ENCODE results near the gene ENG.

DNA sequence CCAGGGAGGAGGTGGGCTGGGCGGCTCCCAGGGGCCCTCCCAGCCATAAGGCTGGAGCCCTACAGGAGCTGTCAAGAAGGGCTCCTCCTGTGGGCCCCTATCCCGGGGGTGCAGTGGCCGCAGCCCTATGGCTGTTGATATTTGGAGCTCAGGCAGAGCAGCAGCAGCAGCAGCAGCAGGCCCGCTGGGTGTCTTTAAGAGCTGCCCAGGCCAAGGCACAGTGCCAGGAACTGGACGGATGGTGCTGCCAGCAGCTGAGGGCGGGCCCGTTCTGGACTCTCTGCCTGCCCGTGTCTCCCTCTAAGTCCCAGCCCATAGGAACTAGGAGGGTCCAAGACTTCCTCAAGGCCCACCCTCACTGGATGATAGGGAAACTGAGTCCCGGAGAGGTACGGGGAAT is 19.4 kb upstream of the ENG start:
- TF ChIP-seq EZH2 (IDR thresholded peaks at IDR 0.05) (no peak), EZH2phosphoT487 (IDR thresholded peaks at IDR 0.05) (no peak)
- TF ChIP-seq, protein P1, sequence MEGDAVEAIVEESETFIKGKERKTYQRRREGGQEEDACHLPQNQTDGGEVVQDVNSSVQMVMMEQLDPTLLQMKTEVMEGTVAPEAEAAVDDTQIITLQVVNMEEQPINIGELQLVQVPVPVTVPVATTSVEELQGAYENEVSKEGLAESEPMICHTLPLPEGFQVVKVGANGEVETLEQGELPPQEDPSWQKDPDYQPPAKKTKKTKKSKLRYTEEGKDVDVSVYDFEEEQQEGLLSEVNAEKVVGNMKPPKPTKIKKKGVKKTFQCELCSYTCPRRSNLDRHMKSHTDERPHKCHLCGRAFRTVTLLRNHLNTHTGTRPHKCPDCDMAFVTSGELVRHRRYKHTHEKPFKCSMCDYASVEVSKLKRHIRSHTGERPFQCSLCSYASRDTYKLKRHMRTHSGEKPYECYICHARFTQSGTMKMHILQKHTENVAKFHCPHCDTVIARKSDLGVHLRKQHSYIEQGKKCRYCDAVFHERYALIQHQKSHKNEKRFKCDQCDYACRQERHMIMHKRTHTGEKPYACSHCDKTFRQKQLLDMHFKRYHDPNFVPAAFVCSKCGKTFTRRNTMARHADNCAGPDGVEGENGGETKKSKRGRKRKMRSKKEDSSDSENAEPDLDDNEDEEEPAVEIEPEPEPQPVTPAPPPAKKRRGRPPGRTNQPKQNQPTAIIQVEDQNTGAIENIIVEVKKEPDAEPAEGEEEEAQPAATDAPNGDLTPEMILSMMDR (IDR thresholded peaks at IDR 0.05), result no peak

All from neural progenitor cell (in vitro differentiated cells).